Measurements from ENCODE around the gene C19orf85.

C19orf85 gene

GRCh38 chr19:55489711-55490477, 25.3 kb upstream of the C19orf85 start:
- DNase-seq (ENCODE audit: low read depth in 1 of 2, low spot score in 1 of 2), result no peak

- DNase-seq (ENCODE audit: low read depth in 1 of 2, low spot score in 1 of 2), result no peak
Observed at GRCh38 chr19:55488986-55489710, 24.6 kb upstream of the C19orf85 start.

GRCh38 chr19:55487924-55488687, 23.6 kb upstream of the C19orf85 start, which contains the start of gene SSC5D:
Gene SSC5D (plus strand): TSS chr19:55488436. CDS start chr19:55488590, 154 bp downstream.
- DNase-seq (ENCODE audit: low read depth in 1 of 2, low spot score in 1 of 2), result no peak

- DNase-seq (ENCODE audit: low read depth in 1 of 2, low spot score in 1 of 2), result no peak
Observed at GRCh38 chr19:55486971-55487923, 22.7 kb upstream of the C19orf85 start.

- DNase-seq (ENCODE audit: low read depth in 1 of 2, low spot score in 1 of 2), result no peak
Observed at GRCh38 chr19:55486043-55486970, 21.8 kb upstream of the C19orf85 start.

GRCh38 chr19:55485439-55486011, 21.0 kb upstream of the C19orf85 start:
- no peak for DNase-seq (ENCODE audit: low read depth in 1 of 2, low spot score in 1 of 2)

GRCh38 chr19:55484593-55485438, 20.3 kb upstream of the C19orf85 start, which contains the start of gene NAT14:
Gene NAT14 (plus strand): TSS chr19:55485188. CDS start chr19:55485709, 521 bp downstream.
- peak; percentile 31 to 51 for DNase-seq (ENCODE audit: low read depth in 1 of 2, low spot score in 1 of 2)

GRCh38 chr19:55483706-55484592, 19.4 kb upstream of the C19orf85 start:
- no peak for DNase-seq (ENCODE audit: low read depth in 1 of 2, low spot score in 1 of 2)

- DNase-seq (ENCODE audit: low read depth in 1 of 2, low spot score in 1 of 2), result no peak
Observed at GRCh38 chr19:55482967-55483705, 18.6 kb upstream of the C19orf85 start.

- DNase-seq (ENCODE audit: low read depth in 1 of 2, low spot score in 1 of 2), result no peak
Observed at GRCh38 chr19:55482156-55482961, 17.8 kb upstream of the C19orf85 start.

GRCh38 chr19:55481794-55482155, 17.2 kb upstream of the C19orf85 start:
- DNase-seq (ENCODE audit: low read depth in 1 of 2, low spot score in 1 of 2), result no peak

- DNase-seq (ENCODE audit: low read depth in 1 of 2, low spot score in 1 of 2), result no peak
Observed at GRCh38 chr19:55481148-55481793, 16.7 kb upstream of the C19orf85 start.

GRCh38 chr19:55479451-55480230, 15.1 kb upstream of the C19orf85 start:
- DNase-seq (ENCODE audit: low read depth in 1 of 2, low spot score in 1 of 2), result no peak

- no peak for DNase-seq (ENCODE audit: low read depth in 1 of 2, low spot score in 1 of 2)
Observed at GRCh38 chr19:55479045-55479444, 14.5 kb upstream of the C19orf85 start.

All from stimulated activated CD4-positive, alpha-beta T cell treated with anti-CD3 and anti-CD28 coated beads, Interleukin-15, amount 100 ng/mL, for 1 hour (primary cell).